ENCODE data around the gene TP53TG5. TPM values are rescaled to one million over a fixed set of nuclear protein-coding genes. Genes with fewer than 3 reads are reported as not detected.
"Not testable (repeated sequence)": the region's sequence is repeated elsewhere in the genome, so short reads cannot be mapped to it uniquely, and the experiment has no call there.

The TP53TG5 gene
- total and polyA plus RNA-seq, 2 donors from 2014 or later, result not detected

DNA sequence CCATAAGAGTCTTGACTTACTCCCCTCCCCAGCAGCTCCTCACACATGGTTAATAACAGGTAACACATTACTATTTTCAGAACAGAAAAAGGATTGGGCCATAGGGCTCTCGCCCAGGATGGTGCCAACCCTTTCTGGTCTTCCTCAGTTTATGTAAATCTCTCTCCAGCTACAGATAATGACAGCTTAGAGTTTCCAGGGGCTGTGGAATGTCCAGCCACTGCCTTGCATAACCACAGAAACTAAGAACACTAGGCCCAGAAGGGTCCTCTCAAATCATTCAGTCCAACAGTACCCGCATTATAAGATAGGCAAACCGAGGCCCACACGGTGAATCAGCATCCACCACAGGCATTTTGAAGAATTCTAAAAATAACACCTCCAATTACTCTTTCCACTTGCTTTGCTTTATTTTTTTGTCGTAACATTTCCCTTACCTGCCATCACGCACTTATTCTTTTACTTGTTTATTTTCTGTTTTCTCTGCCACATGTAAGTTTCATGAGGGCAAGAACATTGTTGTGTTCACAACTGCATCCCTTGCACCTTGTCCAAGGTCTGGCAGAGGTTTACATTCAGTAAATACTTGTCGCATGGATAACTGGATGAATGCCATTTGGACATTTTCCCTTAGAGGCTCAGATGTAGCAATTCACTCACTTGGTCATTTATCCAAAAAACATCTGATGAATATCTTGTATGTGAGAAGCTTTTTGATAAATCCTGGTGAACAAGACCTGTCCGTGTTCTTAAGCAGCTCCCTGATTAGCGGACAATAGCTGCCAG is 23.5 kb downstream of the TP53TG5 start:
- no peak overlapping the region for H3K9ac ChIP-seq (ENCODE audit: low read length in 3 of 3)
- no peak overlapping the region for H3K4me3 ChIP-seq (ENCODE audit: low read length in 3 of 3)
- FAIRE-seq (no peak), DNase-seq (no peak)
- no peaks in the 10 kb centered on the region for H3K9me3 ChIP-seq (ENCODE audit: control insufficient read depth in 2 of 3, insufficient read depth in 1 of 3, low read length in 3 of 3)
- H3K27ac ChIP-seq (ENCODE audit: low read depth in 2 of 2, low read length in 2 of 2), result no peak overlapping the region
- peaks cover 2 to 25% (median 19%) of the 10 kb centered on the region in 3 donors for H3K4me1 ChIP-seq (ENCODE audit: control insufficient read depth in 2 of 3, insufficient read depth in 2 of 3, low read depth in 1 of 3, low read length in 3 of 3)
- TF ChIP-seq, protein P1, sequence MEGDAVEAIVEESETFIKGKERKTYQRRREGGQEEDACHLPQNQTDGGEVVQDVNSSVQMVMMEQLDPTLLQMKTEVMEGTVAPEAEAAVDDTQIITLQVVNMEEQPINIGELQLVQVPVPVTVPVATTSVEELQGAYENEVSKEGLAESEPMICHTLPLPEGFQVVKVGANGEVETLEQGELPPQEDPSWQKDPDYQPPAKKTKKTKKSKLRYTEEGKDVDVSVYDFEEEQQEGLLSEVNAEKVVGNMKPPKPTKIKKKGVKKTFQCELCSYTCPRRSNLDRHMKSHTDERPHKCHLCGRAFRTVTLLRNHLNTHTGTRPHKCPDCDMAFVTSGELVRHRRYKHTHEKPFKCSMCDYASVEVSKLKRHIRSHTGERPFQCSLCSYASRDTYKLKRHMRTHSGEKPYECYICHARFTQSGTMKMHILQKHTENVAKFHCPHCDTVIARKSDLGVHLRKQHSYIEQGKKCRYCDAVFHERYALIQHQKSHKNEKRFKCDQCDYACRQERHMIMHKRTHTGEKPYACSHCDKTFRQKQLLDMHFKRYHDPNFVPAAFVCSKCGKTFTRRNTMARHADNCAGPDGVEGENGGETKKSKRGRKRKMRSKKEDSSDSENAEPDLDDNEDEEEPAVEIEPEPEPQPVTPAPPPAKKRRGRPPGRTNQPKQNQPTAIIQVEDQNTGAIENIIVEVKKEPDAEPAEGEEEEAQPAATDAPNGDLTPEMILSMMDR (IDR thresholded peaks at IDR 0.05; ENCODE audit: borderline replicate concordance, extremely low read depth, insufficient read depth), result no peak
- H3K36me3 ChIP-seq (ENCODE audit: control insufficient read depth in 2 of 3, insufficient read depth in 3 of 3, low read length in 3 of 3), result no peaks in the 10 kb centered on the region
- H3K27me3 ChIP-seq (ENCODE audit: control insufficient read depth, insufficient read depth, low read length), result no peaks in the 10 kb centered on the region
- intact Hi-C loops (cut with DNase I), result no loop called here

DNA sequence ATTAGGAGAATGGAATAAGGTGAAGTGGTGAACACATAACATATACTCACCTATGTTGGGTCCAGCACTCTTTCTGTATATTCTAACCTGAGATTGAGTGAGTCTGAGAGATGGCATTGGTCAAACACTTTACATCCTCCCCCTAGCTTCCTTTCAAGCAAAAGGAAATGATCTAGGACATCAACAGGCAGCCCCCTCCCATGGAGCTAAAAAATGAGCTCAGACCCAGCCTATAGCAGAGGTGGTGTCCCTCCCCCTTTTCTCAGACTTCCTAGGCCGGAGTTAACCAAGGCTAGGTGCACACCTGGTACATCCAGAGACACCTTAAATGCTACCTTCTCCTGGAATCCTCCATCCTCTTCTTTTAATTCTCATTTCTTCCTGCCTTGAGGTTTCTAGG is 24.4 kb downstream of the TP53TG5 start:
- peaks cover 2 to 17% (median 11%) of the 10 kb centered on the region in 3 donors for H3K4me1 ChIP-seq (ENCODE audit: control insufficient read depth in 2 of 3, insufficient read depth in 2 of 3, low read depth in 1 of 3, low read length in 3 of 3)
- TF ChIP-seq, protein P1 (IDR thresholded peaks at IDR 0.05; ENCODE audit: borderline replicate concordance, extremely low read depth, insufficient read depth), result no peak
- H3K27me3 ChIP-seq (ENCODE audit: control insufficient read depth, insufficient read depth, low read length), result no peaks in the 10 kb centered on the region
- no peaks in the 10 kb centered on the region for H3K9me3 ChIP-seq (ENCODE audit: control insufficient read depth in 2 of 3, insufficient read depth in 1 of 3, low read length in 3 of 3)
- H3K9ac ChIP-seq (ENCODE audit: low read length in 3 of 3), result no peak overlapping the region
- H3K27ac ChIP-seq (ENCODE audit: low read depth in 2 of 2, low read length in 2 of 2), result no peak overlapping the region
- no peak for DNase-seq
- H3K4me3 ChIP-seq (ENCODE audit: low read length in 3 of 3), result no peak overlapping the region
- intact Hi-C loops (cut with DNase I), result no loop called here
- FAIRE-seq, result no peak
- no peaks in the 10 kb centered on the region for H3K36me3 ChIP-seq (ENCODE audit: control insufficient read depth in 2 of 3, insufficient read depth in 3 of 3, low read length in 3 of 3)

DNA sequence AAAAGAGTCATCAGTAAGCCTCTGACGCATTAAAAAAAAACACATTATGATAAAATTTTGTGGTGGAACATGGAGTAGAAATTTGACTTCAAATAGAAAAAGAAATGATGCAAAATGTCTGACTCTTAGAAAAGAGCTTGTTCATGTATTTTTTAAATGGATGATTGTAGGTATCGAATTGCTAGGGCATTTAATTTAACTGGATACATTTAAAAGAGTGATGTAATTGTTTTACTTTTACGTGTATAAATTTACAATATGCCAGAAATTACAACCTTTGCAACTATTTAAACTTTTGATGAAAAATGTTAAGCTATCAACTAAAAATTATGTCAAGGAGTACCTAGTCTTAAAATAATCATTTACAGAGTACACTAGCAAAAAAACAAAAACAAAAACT is 25.4 kb downstream of the TP53TG5 start:
- Histone ChIP-seq H3K9me3 (ENCODE audit: control insufficient read depth in 2 of 3, insufficient read depth in 1 of 3, low read length in 3 of 3) (no peaks in the 10 kb centered on the region), H3K4me3 (ENCODE audit: low read length in 3 of 3) (no peak overlapping the region), H3K36me3 (ENCODE audit: control insufficient read depth in 2 of 3, insufficient read depth in 3 of 3, low read length in 3 of 3) (no peaks in the 10 kb centered on the region), H3K27me3 (ENCODE audit: control insufficient read depth, insufficient read depth, low read length) (no peaks in the 10 kb centered on the region), H3K9ac (ENCODE audit: low read length in 3 of 3) (no peak overlapping the region), H3K27ac (ENCODE audit: low read depth in 2 of 2, low read length in 2 of 2) (no peak overlapping the region), H3K4me1 (ENCODE audit: control insufficient read depth in 2 of 3, insufficient read depth in 2 of 3, low read depth in 1 of 3, low read length in 3 of 3) (peaks cover 0 to 7% (median 3%) of the 10 kb centered on the region in 3 donors)
- FAIRE-seq (no peak), DNase-seq (no peak)
- TF ChIP-seq, protein P1 (IDR thresholded peaks at IDR 0.05; ENCODE audit: borderline replicate concordance, extremely low read depth, insufficient read depth), result no peak
- intact Hi-C loops (cut with DNase I), result no loop called here

DNA sequence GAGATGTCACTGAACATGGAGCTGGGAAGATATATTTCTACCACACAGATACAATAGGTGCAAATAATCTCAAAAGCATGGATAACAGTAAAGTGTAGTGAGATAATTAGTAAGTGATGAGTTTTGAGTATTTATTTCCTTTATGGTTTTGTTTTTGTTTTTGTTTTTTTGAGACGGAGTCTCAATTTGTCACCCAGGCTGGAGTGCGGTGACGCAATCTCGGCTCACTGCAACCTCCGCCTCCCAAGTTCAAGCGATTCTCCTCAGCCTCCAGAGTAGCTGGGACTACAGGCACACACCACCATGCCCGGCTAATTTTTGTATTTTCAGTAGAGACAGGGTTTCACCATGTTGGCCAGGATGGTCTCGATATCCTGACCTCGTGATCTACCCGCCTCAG is 27.3 kb downstream of the TP53TG5 start:
- H3K9me3 ChIP-seq (ENCODE audit: control insufficient read depth in 2 of 3, insufficient read depth in 1 of 3, low read length in 3 of 3); intact Hi-C loops (cut with DNase I); H3K4me3 ChIP-seq (ENCODE audit: low read length in 3 of 3); H3K4me1 ChIP-seq (ENCODE audit: control insufficient read depth in 2 of 3, insufficient read depth in 2 of 3, low read depth in 1 of 3, low read length in 3 of 3); H3K27me3 ChIP-seq (ENCODE audit: control insufficient read depth, insufficient read depth, low read length); H3K27ac ChIP-seq (ENCODE audit: low read depth in 2 of 2, low read length in 2 of 2); H3K36me3 ChIP-seq (ENCODE audit: control insufficient read depth in 2 of 3, insufficient read depth in 3 of 3, low read length in 3 of 3); DNase-seq; FAIRE-seq; H3K9ac ChIP-seq (ENCODE audit: low read length in 3 of 3): not testable (repeated sequence)
